IMR-90 (cell line): ENCODE data around the gene DNAJB8. TPM values are rescaled to one million over a fixed set of nuclear protein-coding genes. Genes with fewer than 3 reads are reported as not detected.

Source experiments
- ATAC-seq: fragments of 200-7000 bp; cut with Tn5 transposase; 2 replicates; pipeline ENCODE4 v1.9.1; 2020; ENCODE audit warnings: low read depth, mild to moderate bottlenecking, moderate library complexity
- BruUV-seq: library from RNA; stranded (reverse); fragments of 400-500 nt; replicated peaks from 2 replicates; lab custom pipeline; 2021; lab: Mats Ljungman, UMichigan
- CTCF ChIA-PET: fragments of 300-600 bp; formaldehyde crosslinking; extraction: SDS; loops from one replicate; lab custom pipeline; 2021; ENCODE audit warnings: antibody characterized with exemption; lab: Yijun Ruan, JAX
- POLR2A ChIA-PET: fragments of 300-600 bp; sonication (Branson Sonifier 250); formaldehyde crosslinking; loops from one replicate; lab custom pipeline; 2022; ENCODE audit warnings: antibody characterized with exemption; ENCODE audit not compliant: unreplicated experiment; lab: Charles Lee
- DNase-seq: peaks from one replicate; pipeline ENCODE4 v3.0.0; 2013
- H2AFZ ChIP-seq: replicated peaks from 2 replicates; pipeline ENCODE3; 2013; ENCODE audit warnings: low read length, mild to moderate bottlenecking; ENCODE audit not compliant: poor library complexity
- H2AK5ac ChIP-seq: 2 replicates; pipeline ENCODE4 v1.6.1; 2013; ENCODE audit warnings: low read depth, low read length, inconsistent platforms
- H2AK9ac ChIP-seq: replicated peaks from 2 replicates; pipeline ENCODE3; 2013; ENCODE audit warnings: mild to moderate bottlenecking, low read depth, low read length, moderate library complexity; ENCODE audit not compliant: poor library complexity
- H2BK120ac ChIP-seq: 2 replicates; pipeline ENCODE4 v1.6.1; 2013; ENCODE audit warnings: low read depth, low read length, inconsistent platforms
- H2BK15ac ChIP-seq: 3 replicates; pipeline ENCODE4 v1.6.1; 2013; ENCODE audit warnings: low read depth, low read length, inconsistent platforms
- H2BK20ac ChIP-seq: 2 replicates; pipeline ENCODE4 v1.6.1; 2013; ENCODE audit warnings: low read depth, mild to moderate bottlenecking, inconsistent platforms, low read length, moderate library complexity
- H2BK5ac ChIP-seq: 2 replicates; pipeline ENCODE4 v1.6.1; 2013; ENCODE audit warnings: mild to moderate bottlenecking, low read depth, low read length, inconsistent platforms; ENCODE audit not compliant: poor library complexity, severe bottlenecking
- H3K14ac ChIP-seq: replicated peaks from 2 replicates; pipeline ENCODE4 v1.6.1; 2013; ENCODE audit warnings: low read depth, low read length, inconsistent platforms
- H3K18ac ChIP-seq: 2 replicates; pipeline ENCODE4 v1.6.1; 2013; ENCODE audit warnings: low read depth, low read length, control low read depth
- H3K23ac ChIP-seq: 2 replicates; pipeline ENCODE4 v1.6.1; 2013; ENCODE audit warnings: low read depth, low read length, inconsistent platforms
- H3K27ac ChIP-seq: 2 replicates; pipeline ENCODE4 v1.5.1; 2013; ENCODE audit warnings: mild to moderate bottlenecking, control low read depth, low read length; ENCODE audit not compliant: insufficient read depth
- H3K27me3 ChIP-seq: 2 replicates; pipeline ENCODE4 v1.6.1; 2013; ENCODE audit warnings: low read length; ENCODE audit not compliant: control insufficient read depth, insufficient read depth
- H3K36me3 ChIP-seq: 2 replicates; pipeline ENCODE4 v1.6.1; 2013; ENCODE audit warnings: low read length, mixed read lengths; ENCODE audit not compliant: control insufficient read depth, insufficient read depth
- H3K4ac ChIP-seq: 2 replicates; pipeline ENCODE4 v1.6.1; 2013; ENCODE audit warnings: low read depth, low read length, inconsistent platforms
- H3K4me1 ChIP-seq: 2 replicates; pipeline ENCODE4 v1.6.1; 2013; ENCODE audit warnings: low read length, mixed read lengths; ENCODE audit not compliant: control insufficient read depth, insufficient read depth
- H3K4me2 ChIP-seq: 2 replicates; pipeline ENCODE4 v1.6.1; 2013; ENCODE audit warnings: low read depth, mild to moderate bottlenecking, control low read depth, low read length, moderate library complexity
- H3K4me3 ChIP-seq: 2 replicates; pipeline ENCODE4 v1.5.1; 2013; ENCODE audit warnings: low read depth, mild to moderate bottlenecking, control low read depth, low read length, moderate library complexity; ENCODE audit not compliant: insufficient read depth
- H3K56ac ChIP-seq: 2 replicates; pipeline ENCODE4 v1.6.1; 2013; ENCODE audit warnings: low read length, inconsistent platforms; ENCODE audit not compliant: insufficient read depth; ENCODE audit errors: extremely low read depth
- H3K79me1 ChIP-seq, 2 experiments: 2 replicates each; pipeline ENCODE4 v1.6.1; 2013; ENCODE audit warnings: low read length in 2 of 2, inconsistent platforms in 1 of 2, low read depth in 1 of 2
- H3K9ac ChIP-seq: 2 replicates; pipeline ENCODE4 v1.6.1; 2013; ENCODE audit warnings: low read depth, low read length, control low read depth
- H3K9me1 ChIP-seq: 2 replicates; pipeline ENCODE4 v1.6.1; 2013; ENCODE audit warnings: low read length, inconsistent platforms; ENCODE audit not compliant: insufficient read depth
- H3K9me3 ChIP-seq: 2 replicates; pipeline ENCODE4 v1.6.1; 2013; ENCODE audit warnings: low read length; ENCODE audit not compliant: control insufficient read depth, insufficient read depth
- H4K20me1 ChIP-seq: 2 replicates; pipeline ENCODE4 v1.6.1; 2013; ENCODE audit warnings: low read length, inconsistent platforms; ENCODE audit not compliant: insufficient read depth
- H4K5ac ChIP-seq: 2 replicates; pipeline ENCODE4 v1.6.1; 2013; ENCODE audit warnings: mild to moderate bottlenecking, low read depth, low read length, control low read depth
- H4K8ac ChIP-seq, 2 experiments: 2 replicates each; pipeline ENCODE4 v1.6.1; 2013; ENCODE audit warnings: low read depth in 2 of 2, low read length in 2 of 2, control low read depth in 1 of 2, inconsistent platforms in 1 of 2
- H4K91ac ChIP-seq: 2 replicates; pipeline ENCODE4 v1.6.1; 2013; ENCODE audit warnings: low read depth, low read length, inconsistent platforms; ENCODE audit not compliant: insufficient read depth
- BHLHE40 ChIP-seq: fragments of 150-350 bp; IDR thresholded peaks from 2 replicates; pipeline ENCODE4 v1.6.1; 2016; ENCODE audit warnings: mild to moderate bottlenecking, low read depth, low read length
- CHD1 ChIP-seq: IDR thresholded peaks from 2 replicates; pipeline ENCODE4 v1.6.1; 2012; ENCODE audit warnings: low read depth, low read length, improper control_type of control experiment
- CTCF ChIP-seq: conservative IDR thresholded peaks from 2 replicates; pipeline ENCODE4 v1.5.1; 2012; ENCODE audit warnings: mild to moderate bottlenecking, low read depth, low read length, improper control_type of control experiment
- ELK1 ChIP-seq: fragments of 150-350 bp; IDR thresholded peaks from 2 replicates; pipeline ENCODE4 v1.6.1; 2016; ENCODE audit warnings: low read depth, mild to moderate bottlenecking, low read length, moderate library complexity, borderline replicate concordance
- FOS ChIP-seq: fragments of 150-350 bp; IDR thresholded peaks from 2 replicates; pipeline ENCODE4 v1.6.1; 2016; ENCODE audit warnings: low read depth, low read length
- MAFK ChIP-seq: IDR thresholded peaks from 2 replicates; pipeline ENCODE4 v1.6.1; 2012; ENCODE audit warnings: low read depth, low read length, improper control_type of control experiment
- MAZ ChIP-seq: IDR thresholded peaks from 2 replicates; pipeline ENCODE4 v1.6.1; 2012; ENCODE audit warnings: low read depth, mild to moderate bottlenecking, low read length, improper control_type of control experiment, moderate library complexity, borderline replicate concordance
- MXI1 ChIP-seq: IDR thresholded peaks from 2 replicates; pipeline ENCODE4 v1.6.1; 2012; ENCODE audit warnings: low read depth, mild to moderate bottlenecking, low read length, moderate library complexity, borderline replicate concordance
- NFE2L2 ChIP-seq: fragments of 150-350 bp; IDR thresholded peaks from 2 replicates; pipeline ENCODE4 v1.6.1; 2016; ENCODE audit warnings: low read depth, mild to moderate bottlenecking, low read length
- POLR2A ChIP-seq: IDR thresholded peaks from 2 replicates; pipeline ENCODE4 v1.6.1; 2012; ENCODE audit warnings: mild to moderate bottlenecking, low read depth, low read length
- RAD21 ChIP-seq: IDR thresholded peaks from 2 replicates; pipeline ENCODE4 v1.6.1; 2012; ENCODE audit warnings: low read length, improper control_type of control experiment
- SMC3 ChIP-seq: fragments of 150-350 bp; IDR thresholded peaks from 2 replicates; pipeline ENCODE4 v1.6.1; 2016; ENCODE audit warnings: low read depth, mild to moderate bottlenecking, antibody characterized with exemption, low read length, moderate library complexity
- USF2 ChIP-seq: fragments of 150-350 bp; IDR thresholded peaks from 2 replicates; pipeline ENCODE4 v1.6.1; 2017; ENCODE audit warnings: mild to moderate bottlenecking, antibody characterized with exemption, low read length, low read depth
- WGBS, 2 experiments: methylation state at CpG; one replicate each; pipeline versions ENCODE4 v1.1.5 to v1.1.7; 2013; ENCODE audit warnings: missing lambda C conversion rate in 2 of 2; ENCODE audit not compliant: insufficient read length in 1 of 2; ENCODE audit errors: extremely low coverage in 2 of 2; 5-methylcytosine and 5-hydroxymethylcytosine counted together
- dilution Hi-C: fragments of 300-500 bp; cut with HindIII; formaldehyde crosslinking; loops from one replicate; pipeline ENCODE4 v1.14.3; 2018; ENCODE audit warnings: low sequenced_read_pairs; ENCODE audit not compliant: unreplicated experiment
- in situ Hi-C: fragments of 300-500 bp; cut with MboI; formaldehyde crosslinking; loops from 3 replicates; pipeline ENCODE4 v1.14.3; 2019; ENCODE audit warnings: low sequenced_read_pairs, inconsistent platforms, mixed read lengths
- intact Hi-C: fragments of 100-400 bp; cut with micrococcal nuclease; formaldehyde crosslinking; loops from 2 replicates; pipeline ENCODE4 v1.10.0; 2022
- polyA plus RNA-seq, 3 experiments: library from polyadenylated mRNA; depleted of rRNA; stranded (reverse); fragments of >200 nt; gene quantifications; 2 replicates each; pipeline ENCODE4 v1.2.3, GENCODE V29; 2012; ENCODE audit warnings: low replicate concordance in 1 of 3
- total RNA-seq: library from RNA; depleted of rRNA; stranded (reverse); fragments of >200 nt; gene quantifications from 2 replicates; pipeline ENCODE4 v1.2.3, GENCODE V29; 2012

Gene DNAJB8
- total and polyA plus RNA-seq, 2 of the 4 experiments (the other 2 are of a cell fraction): not detected

GRCh38 chr3:128458746-128459460 lies 7.8 kb downstream of the DNAJB8 start:
- DNase-seq: no peak
- no TSS peak for BruUV-seq
- POLR2A ChIA-PET: no interaction called here

More at GRCh38 chr3:128458746-128459460, 7.8 kb downstream of the DNAJB8 start:
- H3K27me3 ChIP-seq: peaks cover 55% of the 10 kb centered on the region
- H4K20me1 ChIP-seq: no peaks in the 10 kb centered on the region; the same call in 1 of the 2 replicates
- no peak overlapping the region for H3K18ac ChIP-seq
- H4K91ac ChIP-seq: no peak overlapping the region
- intact Hi-C loops: no loop called here
- peak overlapping the region; percentile 19 for H2AFZ ChIP-seq
- H2AK9ac ChIP-seq: peak overlapping the region; percentile 42
- dilution Hi-C loops: no loop called here
- H3K9ac ChIP-seq: no peak overlapping the region
- no peaks in the 10 kb centered on the region for H3K79me1 ChIP-seq
- H3K23ac ChIP-seq: no peak overlapping the region
- H3K14ac ChIP-seq: no peak overlapping the region
- H3K4me3 ChIP-seq: no peak overlapping the region
- H3K56ac ChIP-seq: no peak overlapping the region
- no peak overlapping the region for H3K4me2 ChIP-seq
- no peak overlapping the region for H4K8ac ChIP-seq
- no peaks in the 10 kb centered on the region for H3K4me1 ChIP-seq
- H3K4ac ChIP-seq: no peak overlapping the region
- no peak overlapping the region for H3K27ac ChIP-seq
- H2BK20ac ChIP-seq: no peak overlapping the region
- no peak for ATAC-seq
- 88% methylated on average over 6 of the region's 18 CpGs; no CpG with 5 or more reads in 1 of the 2 experiments for WGBS, 2 experiments
- in situ Hi-C loops: no loop called here
- H2BK5ac ChIP-seq: no peak overlapping the region
- no peak overlapping the region for H4K5ac ChIP-seq
- no peaks in the 10 kb centered on the region for H3K36me3 ChIP-seq
- no peak overlapping the region for H2BK120ac ChIP-seq
- H2AK5ac ChIP-seq: no peak overlapping the region
- no peak overlapping the region for H2BK15ac ChIP-seq
- TF ChIP-seq MXI1 (no peak), RAD21 (no peak), FOS (no peak), USF2 (no peak), POLR2A (no peak), BHLHE40 (no peak), MAZ (no peak), CHD1 (no peak), ELK1 (no peak), SMC3 (no peak), MAFK (no peak), NFE2L2 (no peak), CTCF (no peak)
- CTCF ChIA-PET: no interaction called here
- H3K9me1 ChIP-seq: no peaks in the 10 kb centered on the region
- peaks cover 2% of the 10 kb centered on the region; the same call in 1 of the 2 replicates for H3K9me3 ChIP-seq
